GOT3 (cell line): ENCODE data around the gene KLK2.
A peak's percentile ranks its signal among the peaks of the same experiment; 100 is the strongest.

Experiments
- DNase-seq: peaks from one replicate; lab custom pipeline; 2025; ENCODE audit warnings: mixed read lengths; lab: John Stamatoyannopoulos, UW

KLK2 gene

DNA sequence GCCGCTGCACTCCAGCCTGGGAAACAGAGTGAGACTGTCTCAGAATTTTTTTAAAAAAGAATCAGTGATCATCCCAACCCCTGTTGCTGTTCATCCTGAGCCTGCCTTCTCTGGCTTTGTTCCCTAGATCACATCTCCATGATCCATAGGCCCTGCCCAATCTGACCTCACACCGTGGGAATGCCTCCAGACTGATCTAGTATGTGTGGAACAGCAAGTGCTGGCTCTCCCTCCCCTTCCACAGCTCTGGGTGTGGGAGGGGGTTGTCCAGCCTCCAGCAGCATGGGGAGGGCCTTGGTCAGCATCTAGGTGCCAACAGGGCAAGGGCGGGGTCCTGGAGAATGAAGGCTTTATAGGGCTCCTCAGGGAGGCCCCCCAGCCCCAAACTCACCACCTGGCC is at the start of gene KLK2:
Gene KLK2, plus strand, starts transcription at position 384 of the 400 bp plus-strand sequence. CDS start 35 bp downstream, outside the sequence.
- DNase-seq: no peak

DNA sequence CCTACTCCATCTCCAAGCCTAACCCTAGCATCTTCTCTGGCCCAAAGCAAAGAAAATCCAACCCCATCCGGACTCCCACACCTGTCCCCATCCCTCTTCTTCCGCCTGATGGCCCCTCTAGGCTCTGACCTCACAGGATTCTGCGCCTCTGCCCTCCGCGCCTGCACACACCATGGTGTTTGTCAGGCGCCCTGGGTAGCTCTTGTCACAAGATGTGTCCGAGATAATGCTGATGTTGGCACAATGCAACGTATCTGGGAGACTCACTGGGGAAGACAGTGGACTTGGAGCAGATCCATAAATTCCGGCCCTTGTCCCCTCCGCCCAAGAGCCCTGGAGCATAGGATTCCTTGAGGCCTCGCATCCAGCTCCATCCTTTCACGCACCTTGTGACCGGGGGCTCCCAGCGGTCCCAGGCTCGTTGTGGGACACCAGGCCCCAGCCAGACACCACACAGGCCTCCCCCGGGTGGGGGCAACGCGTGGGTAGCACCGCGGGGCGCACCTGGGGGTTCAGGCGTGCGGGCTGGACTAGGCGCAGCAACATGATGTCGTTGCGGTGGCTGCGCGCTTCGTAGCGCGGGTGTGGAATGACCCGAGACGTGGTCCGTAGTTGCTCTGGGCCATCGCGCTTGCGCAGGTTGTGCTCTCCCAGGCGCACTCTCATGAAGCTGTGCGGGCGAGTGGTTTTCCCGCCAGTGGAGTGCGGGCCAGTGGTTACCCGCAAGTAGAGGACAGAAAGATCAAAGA is 46.6 kb upstream of the KLK2 start:
- DNase-seq: no peak

DNA sequence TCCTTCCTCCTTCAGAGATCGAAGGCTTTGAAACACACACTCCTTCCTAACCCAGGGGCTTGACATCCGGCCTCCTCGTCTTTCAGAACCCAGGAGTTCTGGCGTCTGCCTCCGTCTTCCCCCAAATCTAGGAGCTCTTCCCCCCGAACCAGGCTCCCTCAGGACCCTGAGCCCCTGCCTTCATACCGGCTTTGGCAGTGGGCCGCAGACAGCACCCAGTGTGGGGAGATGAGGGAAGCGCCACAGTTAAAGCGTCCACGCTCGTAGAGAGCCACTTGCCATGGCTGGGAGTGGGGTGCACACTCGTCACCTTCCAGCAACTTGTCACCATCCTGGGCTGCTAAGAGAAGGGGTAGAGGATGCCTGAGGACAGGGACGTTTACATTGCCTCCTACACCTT is 45.8 kb upstream of the KLK2 start:
- DNase-seq: no peak

DNA sequence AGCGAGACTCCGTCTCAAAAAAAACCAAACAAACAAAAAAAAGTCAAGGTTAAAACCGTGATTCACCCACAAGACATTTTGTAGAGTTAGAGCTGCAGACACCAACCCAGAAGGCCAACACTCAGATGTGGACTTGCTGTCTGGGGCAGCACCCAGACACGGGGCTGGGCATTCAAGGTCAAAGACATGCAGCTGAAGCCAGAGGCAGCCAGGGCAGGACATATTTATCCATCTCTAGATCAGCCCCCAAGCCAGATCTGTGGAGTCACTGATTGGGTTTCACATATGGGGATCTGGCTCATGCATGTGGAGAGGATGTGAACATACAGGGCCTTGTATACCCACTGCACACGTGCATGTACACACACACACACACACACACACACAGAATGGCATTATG is 43.4 kb upstream of the KLK2 start:
- DNase-seq: no peak

DNA sequence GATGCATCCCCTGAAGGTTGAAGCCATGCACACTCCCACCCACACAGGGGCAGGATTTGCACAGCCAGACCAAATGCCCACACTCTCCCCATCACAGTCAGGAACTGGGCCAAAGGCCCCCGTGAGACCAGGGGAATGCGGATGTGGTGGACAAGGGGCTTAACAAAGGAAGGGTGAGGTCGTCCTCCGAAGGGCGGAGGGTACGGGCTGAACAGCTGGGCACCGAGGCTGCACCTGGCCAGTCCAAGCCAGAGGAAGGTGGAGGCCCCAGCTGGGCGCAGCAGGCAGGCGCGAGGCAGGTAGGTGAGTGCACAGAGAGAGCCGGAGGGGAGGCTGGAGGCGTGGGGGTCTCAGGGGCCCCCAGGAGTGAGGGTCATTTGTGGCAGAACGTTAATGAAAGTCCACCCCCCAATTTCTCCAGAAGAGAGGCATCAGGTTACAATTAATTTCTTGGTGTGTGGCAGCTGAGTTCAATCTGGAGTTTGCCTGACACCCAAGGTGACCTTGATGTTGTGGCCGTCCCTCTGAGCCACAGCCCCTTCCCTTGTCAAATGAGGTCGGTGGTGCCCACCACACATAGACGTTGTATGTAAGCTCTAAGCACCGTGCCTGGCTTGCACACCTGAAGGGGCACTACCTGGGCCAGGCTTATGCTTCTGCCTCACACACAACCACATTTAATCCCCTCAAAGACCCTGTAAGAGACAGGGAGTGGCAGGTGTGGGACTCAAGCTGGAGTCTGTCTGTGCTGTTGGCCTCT is 42.8 kb upstream of the KLK2 start:
- DNase-seq: no peak

DNA sequence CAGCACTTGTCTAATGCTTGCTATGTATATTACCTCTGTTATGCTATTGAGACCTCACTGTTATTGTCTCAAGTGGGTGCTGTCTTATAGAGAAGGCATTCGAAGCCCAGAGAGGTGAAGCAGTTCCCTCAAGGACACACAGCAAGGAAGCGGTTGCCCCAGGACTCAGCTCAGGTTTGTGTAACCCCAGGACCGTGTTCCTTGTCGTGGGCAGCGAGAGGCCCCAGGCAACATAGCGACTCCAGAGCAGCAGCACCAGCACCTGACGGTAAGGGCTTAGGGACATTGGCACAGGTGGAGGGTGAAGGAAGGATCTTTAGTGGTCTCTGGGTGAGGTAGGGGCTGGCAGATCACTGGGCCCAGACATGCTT is 42.2 kb upstream of the KLK2 start:
- DNase-seq: no peak

DNA sequence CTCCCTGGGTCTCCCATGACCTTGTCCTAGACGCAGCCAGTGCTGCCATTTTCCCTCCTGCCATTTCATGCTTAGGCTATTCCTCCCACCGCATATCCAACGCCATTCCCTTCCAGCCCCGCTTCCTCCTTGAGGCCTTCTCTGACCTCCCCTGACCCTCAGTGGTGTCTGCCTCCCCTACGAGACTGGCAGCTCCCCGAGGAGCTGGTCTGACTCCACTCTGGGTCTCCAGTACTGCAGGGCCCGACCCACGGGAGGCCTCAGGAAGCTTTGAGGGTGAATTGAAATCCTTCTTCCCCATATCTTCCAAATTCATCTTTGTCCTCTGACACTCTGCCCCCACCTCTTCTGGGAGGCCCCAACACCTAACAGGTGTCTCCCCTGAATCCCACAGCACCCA is 40.6 kb upstream of the KLK2 start:
- DNase-seq: no peak

DNA sequence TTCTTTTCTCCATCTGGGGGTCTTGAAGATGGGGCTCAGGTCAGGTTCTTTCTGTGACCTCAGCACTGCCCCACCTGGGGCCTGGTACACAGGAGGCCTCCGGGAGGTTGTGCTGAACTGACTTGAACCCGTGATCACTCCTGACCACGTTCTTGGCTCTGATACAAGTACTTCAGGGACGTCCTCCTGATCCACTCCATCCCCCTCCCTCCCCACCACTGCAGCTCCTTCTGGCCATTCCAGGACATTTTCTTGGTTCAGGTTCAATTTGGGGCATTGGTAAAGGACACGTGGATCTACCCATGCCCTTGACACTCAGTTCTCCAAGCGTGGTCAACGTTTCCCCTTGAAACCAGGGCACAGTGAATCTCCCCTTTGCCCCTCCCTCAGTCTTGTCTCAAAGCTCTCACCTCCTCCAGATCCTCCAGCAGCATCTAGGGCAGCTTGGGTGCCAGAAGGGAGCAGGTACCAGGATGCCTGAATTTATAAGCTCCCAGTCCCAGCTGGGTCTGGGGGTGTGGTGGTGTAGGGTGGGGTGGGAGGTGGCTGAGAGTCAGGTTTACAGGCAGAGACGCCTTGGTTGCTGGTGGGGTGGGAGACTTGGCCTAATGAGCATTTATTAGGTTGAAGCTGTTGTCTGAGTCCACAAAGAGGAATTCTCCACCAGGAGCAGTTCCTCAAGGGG is 40.0 kb upstream of the KLK2 start, which contains the start of gene KLK15:
Gene KLK15, minus strand, starts transcription at position 458 of the 685 bp plus-strand sequence. CDS start 2,082 bp downstream, outside the sequence.
- no peak for DNase-seq

DNA sequence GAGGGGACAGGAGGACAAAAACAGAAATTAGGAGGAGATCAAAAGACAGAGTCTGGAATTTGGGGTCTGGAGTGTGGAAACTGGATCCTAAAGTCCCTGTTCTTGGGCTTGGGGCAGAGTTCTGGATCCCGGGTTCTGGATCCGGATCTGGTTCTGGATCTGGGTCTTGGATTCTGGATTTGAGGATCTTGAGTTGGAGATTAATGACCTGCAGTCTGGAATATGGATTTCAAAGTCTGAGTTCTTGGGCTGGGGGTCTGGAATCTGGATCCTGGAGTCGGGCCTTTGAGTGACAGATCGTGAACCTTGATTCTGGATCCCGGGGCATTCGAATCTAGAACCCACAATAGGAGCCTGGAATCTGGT is 39.5 kb upstream of the KLK2 start:
- DNase-seq: no peak

DNA sequence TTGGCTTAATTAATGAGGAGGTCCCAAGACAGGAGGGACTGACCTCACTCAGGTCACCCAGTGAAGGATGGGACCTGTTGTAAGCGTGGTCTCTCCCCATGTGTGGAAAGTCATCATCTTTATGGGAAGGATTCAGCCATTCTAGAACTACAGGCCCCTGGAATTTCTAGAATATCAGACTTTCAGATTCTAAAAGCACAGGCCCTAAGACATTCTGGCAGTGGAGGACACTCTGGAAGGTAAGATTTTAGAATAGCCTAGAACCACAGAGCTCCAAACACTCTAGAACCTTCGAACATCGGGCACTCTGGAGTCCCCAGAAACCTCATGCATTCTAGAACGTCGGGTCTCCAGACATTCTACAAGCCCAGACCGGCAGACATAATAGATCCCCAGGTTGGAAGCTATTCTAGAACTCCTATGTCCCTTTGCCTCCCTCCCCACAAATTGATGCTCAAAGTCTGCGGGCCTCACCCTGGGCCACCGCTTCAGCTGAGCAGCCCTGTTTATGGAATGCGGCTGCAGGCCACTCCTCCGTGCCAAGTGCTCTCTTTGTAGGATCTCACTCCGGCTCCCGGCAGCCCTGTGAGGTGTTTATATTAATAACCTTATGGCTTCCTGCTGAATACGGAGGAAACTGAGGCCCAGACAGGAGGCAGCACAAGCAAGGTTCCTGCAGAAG is 38.0 kb upstream of the KLK2 start:
- no peak for DNase-seq

DNA sequence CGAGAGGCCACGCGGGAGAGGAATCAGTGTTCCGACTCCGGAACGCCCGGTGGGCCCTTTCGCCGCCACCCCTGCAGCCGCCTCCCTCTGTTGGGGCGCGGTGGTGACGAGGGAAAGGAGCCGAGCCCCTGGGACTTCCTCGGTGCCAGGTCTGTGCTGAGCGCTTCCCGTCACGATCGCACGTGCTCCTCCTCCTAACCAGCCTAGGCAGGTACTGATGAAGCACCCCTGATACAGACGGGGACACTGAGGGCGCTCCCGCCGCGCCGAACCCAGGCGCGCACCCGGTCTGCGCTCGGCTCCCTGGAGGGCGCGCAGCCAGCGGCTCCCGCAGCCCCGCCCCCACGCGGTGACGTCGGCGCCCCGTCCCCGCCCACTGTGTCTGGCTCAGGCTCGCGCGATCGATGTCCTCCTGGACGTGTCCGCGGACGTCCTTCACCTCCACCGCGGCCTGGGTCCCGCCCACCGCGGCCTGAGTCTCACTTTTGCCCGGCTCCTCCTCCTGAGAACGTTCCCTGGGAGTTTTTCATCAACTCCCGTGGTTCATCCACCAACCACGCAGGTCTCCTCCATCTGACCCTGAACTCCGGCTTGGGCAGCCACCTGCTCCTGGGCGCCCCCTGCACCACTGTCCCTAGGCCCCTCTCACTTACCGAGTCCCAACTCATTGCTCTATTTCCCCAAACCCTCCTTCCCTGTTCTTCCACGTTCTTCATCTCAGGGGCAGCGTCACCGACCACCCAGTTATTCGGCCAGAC is 37.3 kb upstream of the KLK2 start:
- peak; percentile 16 for DNase-seq

DNA sequence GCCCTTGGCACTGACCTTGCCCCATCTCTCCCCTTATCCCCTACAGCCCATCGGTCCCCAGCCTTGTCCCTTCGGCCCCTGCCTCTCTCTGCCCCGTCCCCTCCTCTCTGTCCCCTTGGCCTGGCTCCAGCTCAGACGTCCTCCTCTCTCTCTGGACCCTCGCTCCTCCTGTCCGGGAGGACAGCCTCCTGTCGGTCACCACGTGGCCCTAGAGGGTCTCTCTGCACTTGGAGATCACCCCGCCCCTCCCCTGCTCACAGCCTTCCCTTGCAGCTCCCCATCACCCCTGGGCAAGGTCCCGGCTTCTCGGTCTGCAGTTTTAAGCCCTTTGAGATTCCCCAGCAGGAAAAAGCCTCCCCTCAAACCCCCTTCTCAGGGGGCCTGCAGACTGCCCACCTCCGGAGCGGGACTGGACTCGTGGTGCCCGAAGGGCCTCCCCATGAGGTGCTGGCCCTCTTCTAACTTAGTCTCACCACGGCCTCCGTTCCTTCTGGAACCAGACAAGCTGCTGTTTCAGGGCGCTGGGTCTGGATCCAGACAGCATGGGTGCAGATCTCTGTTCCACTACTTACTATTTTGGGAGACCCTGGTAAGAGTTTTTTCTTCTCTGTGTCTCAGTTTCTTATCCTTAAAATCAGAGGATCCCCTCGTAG is 36.6 kb upstream of the KLK2 start:
- DNase-seq: no peak

DNA sequence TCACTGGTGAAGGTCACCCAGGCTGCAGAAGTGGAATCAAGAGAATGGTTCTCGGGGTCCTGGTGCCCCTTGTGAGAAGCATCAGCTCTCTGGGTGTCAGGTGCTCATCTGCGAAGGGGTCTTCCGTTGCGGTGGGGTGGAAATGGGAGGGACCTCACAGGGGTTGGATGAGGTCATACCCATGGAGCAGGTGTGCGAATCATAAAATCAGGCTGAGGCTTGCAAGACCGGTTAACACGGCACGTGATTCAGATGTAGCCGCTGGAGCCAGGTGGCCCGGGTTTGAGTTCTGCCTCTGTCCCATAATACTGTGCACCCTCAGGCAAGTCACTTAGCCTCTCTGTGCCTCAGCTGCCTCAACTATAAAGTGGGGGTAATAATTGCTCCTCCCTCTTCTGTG is 35.9 kb upstream of the KLK2 start:
- no peak for DNase-seq

DNA sequence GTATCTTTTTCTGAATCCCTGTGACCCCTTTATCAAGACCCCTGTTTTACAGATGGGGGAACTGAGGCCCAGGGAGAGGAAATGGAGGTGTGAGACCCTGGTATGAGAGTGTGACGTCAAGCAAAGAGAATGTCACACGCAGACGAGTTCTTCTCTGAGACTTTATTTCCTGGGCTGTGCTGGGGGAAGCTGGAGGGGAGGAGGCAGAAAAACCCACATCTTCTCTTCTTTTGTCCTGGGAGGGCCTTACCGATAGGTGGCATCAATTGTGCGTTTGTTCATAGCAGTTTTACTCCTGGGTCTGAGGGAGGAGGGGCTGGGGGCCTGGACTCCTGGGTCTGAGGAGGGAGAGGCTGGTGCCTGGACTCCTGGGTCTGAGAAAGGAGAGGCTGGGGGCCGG is 35.0 kb upstream of the KLK2 start:
- DNase-seq: no peak

DNA sequence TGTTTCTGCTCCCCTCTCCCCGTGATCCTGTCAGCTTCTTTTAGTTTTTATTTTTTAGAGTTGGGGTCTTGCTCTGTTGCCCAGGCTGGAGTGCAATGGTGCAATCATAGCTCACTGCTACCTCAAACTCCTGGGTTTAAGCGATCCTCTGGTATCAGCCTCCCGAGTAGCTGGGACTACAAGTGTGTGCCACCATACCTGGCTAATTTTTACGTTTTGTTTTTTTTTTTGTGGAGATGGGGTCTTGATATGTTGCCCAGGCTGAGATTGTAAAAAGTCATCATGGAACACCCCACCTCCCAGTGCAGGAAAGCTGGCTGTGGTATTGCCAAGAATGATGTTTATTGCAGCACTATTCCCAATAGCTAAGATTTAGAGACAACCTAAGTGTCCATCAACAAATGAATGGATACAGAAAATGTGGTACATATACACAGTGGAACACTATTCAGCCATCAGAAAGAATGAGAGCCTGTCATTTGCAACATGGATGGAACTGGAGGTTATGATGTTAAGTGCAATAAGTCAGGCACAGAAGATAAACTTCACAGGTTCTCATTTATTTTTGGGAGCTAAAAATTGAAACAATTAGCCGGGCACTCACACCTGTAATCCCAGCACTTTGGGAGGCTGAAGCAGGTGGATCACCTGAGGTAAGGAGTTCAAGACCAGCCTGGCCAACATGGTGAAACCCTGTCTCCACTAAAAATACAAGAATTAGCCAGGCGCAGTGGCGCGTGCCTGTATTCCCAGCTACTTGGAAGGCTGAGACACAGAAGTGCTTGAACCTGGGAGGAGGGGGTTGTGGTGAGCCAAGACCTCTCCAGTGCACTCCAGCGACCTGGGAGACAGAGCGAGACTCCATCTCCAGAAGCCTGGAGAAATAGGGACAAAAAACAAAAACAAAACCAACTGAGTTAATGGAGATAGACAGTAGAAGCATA is 33.3 kb upstream of the KLK2 start:
- DNase-seq: no peak

DNA sequence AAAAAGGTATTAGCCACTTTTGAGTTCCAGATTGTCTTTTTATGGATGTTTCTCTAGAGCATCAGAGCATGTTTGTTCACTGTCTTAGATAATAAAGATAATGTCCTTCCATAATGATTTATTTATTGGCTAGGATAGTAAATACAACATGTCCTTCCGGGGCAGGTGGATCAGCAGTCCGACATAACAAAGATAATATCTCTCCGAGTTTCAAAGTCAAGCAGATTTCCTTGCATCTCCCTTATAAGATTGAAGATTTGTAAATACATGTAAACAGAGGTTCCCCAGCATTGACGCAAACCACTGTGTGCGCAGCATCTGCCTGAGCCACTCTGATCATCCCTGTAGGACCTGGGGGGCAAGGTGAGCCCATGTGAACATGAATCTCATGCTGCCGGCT is 31.1 kb upstream of the KLK2 start:
- no peak for DNase-seq

DNA sequence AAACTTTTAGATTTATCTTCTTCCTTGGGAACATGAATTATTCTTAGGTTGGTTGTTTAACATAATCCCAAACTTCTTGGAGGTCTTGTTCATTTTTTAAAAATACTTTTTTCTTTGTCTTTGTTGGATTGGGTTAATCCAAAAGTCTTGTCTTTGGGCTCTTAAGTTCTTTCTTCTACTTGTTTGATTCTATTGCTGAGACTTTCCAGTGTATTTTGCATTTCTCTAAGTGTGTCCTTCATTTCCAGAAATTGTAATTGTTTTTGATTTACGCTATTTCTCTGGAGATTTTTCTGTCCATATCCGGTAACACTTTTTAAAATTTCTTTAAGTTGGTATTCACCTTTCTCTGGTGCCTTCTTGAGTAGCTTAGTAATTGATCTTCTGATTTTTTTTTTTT is 30.0 kb upstream of the KLK2 start:
- no peak for DNase-seq

DNA sequence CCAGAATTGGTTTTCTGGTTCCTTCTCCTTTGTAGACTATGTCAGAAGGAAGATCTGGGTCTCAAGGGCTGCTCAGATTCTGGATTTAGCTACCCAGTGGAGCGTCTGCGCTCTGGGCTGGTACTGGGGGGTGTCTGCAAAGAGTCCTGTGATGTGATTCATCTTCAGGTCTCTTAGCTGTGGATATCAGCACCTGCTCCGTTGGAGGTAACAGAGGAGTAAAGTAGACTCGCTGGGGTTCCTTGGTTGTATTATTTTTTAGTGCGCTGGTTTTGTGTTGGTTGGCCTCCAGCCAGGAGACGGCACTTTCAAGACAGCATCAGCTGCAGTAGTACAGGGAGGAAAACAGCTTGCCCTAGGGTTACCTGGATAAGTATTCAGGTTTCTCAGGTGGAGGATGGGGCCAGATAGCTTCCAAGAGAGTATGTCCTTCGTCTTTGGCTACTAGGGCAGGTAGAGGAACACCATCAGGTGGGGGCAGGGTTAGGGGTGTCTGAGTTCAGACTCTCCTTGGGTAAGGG is 29.5 kb upstream of the KLK2 start:
- DNase-seq: no peak

DNA sequence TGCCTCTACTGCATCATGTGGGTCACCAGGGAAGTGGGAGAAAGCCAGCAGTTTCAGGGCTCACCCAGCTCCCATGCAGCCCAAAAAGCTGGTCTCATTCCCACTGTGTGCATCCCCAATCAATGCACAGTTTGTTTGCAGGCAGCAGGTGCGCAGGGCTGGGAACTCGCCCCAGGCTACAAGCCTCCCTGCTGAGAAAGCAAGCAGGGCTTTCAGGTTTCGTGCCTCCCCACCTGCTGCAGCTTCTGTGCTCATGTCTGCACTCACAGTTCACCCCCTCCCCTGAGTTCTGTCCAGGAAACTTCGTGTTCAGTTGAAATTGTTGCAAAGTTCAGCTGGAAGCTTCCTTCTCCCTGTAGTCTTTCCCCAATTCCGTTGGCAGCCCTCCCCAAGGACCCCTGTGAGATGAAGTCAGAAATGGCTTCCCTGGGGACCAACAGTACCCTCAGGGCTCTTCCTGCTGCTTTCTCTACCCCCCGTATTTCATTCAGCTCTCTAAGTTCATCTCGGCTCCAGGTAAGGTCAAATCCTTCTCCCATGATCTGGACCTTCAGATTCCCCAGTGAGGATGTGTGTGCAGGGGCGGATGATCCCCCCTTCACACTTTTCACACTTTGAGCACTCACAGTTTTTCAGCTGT is 28.8 kb upstream of the KLK2 start:
- DNase-seq: no peak
